Tibial nerve (tissue), 3 donors: ENCODE measurements around the gene BICD1.

Source experiments
- CTCF ChIP-seq, 5 experiments: fragments of 200-600 bp in 3 of 5; fragments of 450-650 bp in 2 of 5; sonication (generic) in 3 of 5; IDR thresholded peaks; one replicate each; pipeline ENCODE4 v1.5.1; 2016 to 2019; ENCODE audit warnings: antibody characterized with exemption in 5 of 5, mild to moderate bottlenecking in 3 of 5, moderate library complexity in 2 of 5
- POLR2A ChIP-seq, 2 donors: fragments of 450-650 bp; IDR thresholded peaks; one replicate each; pipeline ENCODE4 v1.6.1; 2017; ENCODE audit warnings: antibody characterized with exemption in 2 of 2, mild to moderate bottlenecking in 2 of 2, moderate library complexity in 2 of 2

DNA sequence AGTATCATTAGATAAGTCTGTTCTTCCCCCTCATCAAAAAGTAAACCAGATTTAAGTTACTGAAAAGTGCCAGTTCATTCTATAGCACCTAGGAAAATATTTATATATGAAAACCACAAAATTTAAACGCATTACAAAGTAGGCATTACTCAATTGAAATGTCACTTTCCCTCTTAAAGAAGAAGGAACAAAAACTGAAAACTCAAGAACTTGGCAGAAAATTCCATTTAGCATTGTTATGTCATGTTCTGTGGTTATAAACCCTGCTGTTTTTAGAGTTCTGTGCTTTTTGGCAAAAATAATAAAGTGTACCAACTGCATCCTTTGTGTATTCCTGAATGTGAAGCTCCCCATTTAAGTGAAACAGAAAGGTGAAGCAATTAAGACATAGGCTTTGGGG lies 296.3 kb downstream of the BICD1 start:
- TF ChIP-seq POLR2A (IDR thresholded peaks at IDR 0.05): no peak
- no peak for TF ChIP-seq CTCF (IDR thresholded peaks at IDR 0.05)
